Thyroid gland (tissue), 4 donors: ENCODE measurements around the gene LTBP3.

ENCODE experiments used
- CTCF ChIP-seq, 6 experiments: fragments of 200-600 bp in 3 of 6; fragments of 450-650 bp in 3 of 6; sonication (generic) in 3 of 6; IDR thresholded peaks; one replicate each; pipeline ENCODE4 v1.5.1; 2016 to 2019; ENCODE audit warnings: antibody characterized with exemption in 6 of 6, mild to moderate bottlenecking in 2 of 6, inconsistent platforms in 1 of 6, moderate library complexity in 1 of 6
- POLR2A ChIP-seq, 2 donors: fragments of 450-650 bp; IDR thresholded peaks; one replicate each; pipeline ENCODE4 v1.6.1; 2017; ENCODE audit warnings: antibody characterized with exemption in 2 of 2, mild to moderate bottlenecking in 2 of 2, moderate library complexity in 1 of 2

- no peak for TF ChIP-seq CTCF (IDR thresholded peaks at IDR 0.05)
- TF ChIP-seq POLR2A (IDR thresholded peaks at IDR 0.05), result no peak
These were observed 13.3 kb upstream of the LTBP3 start for GRCh38 chr11:65571420-65571819.
